GM12892 (cell line): Measurements from ENCODE around the gene MAP3K5.

ENCODE experiments used
- POLR2A ChIP-seq: IDR thresholded peaks from 2 replicates; pipeline ENCODE4 v1.6.1; 2011; ENCODE audit warnings: low read depth, low read length, control low read depth
- POLR2AphosphoS5 ChIP-seq: IDR thresholded peaks from 2 replicates; pipeline ENCODE4 v1.6.1; 2011; ENCODE audit warnings: low read depth, low read length, control low read depth
- TAF1 ChIP-seq: IDR thresholded peaks from 2 replicates; pipeline ENCODE4 v1.6.1; 2011; ENCODE audit warnings: low read depth, mild to moderate bottlenecking, control low read depth, low read length, borderline replicate concordance

GRCh38 chr6:136641873-136642465 is 150.3 kb downstream of the MAP3K5 start:
- TF ChIP-seq POLR2A (no peak), POLR2AphosphoS5 (no peak), TAF1 (no peak)
